Measurements from ENCODE around the gene TXNDC15. TPM values are rescaled to one million over a fixed set of nuclear protein-coding genes. Genes with fewer than 3 reads are reported as not detected.

TXNDC15 gene
- total and polyA plus RNA-seq, 4 donors = 29.3 to 53.1 (median 44.2) TPM

- no peak for TF ChIP-seq ATF3 (IDR thresholded peaks at IDR 0.05)
- peak; percentile 36 for TF ChIP-seq YY1 (IDR thresholded peaks at IDR 0.05)
- peak; percentile 39 for TF ChIP-seq SP1 (IDR thresholded peaks at IDR 0.05)
- TF ChIP-seq HNF4G (IDR thresholded peaks at IDR 0.05) = no peak
- TF ChIP-seq NR2F2 (IDR thresholded peaks at IDR 0.05) = no peak
- no peak for TF ChIP-seq FOXA2 (IDR thresholded peaks at IDR 0.05)
- TF ChIP-seq HNF4A (conservative IDR thresholded peaks at IDR 0.05) = no peak
Measured at GRCh38 chr5:134904610-134905245, 30.6 kb downstream of the TXNDC15 start, which contains the start of gene PCBD2 (continued).

- Histone ChIP-seq H3K4me1 (ENCODE audit: control insufficient read depth in 4 of 4, insufficient read depth in 4 of 4, low read length in 3 of 4) (peaks cover 0 to 3% (median 0%) of the 10 kb centered on the region in 4 donors), H3K9me3 (ENCODE audit: control insufficient read depth in 4 of 4, low read length in 3 of 4) (no peaks in the 10 kb centered on the region), H3K27ac (ENCODE audit: low read depth in 1 of 2, low read length in 2 of 2) (peak overlapping the region; percentile 97), H3K27me3 (ENCODE audit: control insufficient read depth in 4 of 4, insufficient read depth in 4 of 4, low read length in 3 of 4) (no peaks in the 10 kb centered on the region), H3K4me3 (ENCODE audit: low read depth in 1 of 3, low read length in 3 of 3) (peak overlapping the region; percentile 91 to 98 (median 94)), H3K9ac (ENCODE audit: low read depth in 1 of 2, low read length in 2 of 2) (peak overlapping the region; percentile 79 to 87), H3K36me3 (ENCODE audit: control insufficient read depth in 4 of 4, insufficient read depth in 3 of 4, low read depth in 1 of 4, low read length in 3 of 4) (peaks cover 0 to 6% (median 0%) of the 10 kb centered on the region in 4 donors)
- TF ChIP-seq SP1 (IDR thresholded peaks at IDR 0.05) (no peak), NR2F2 (IDR thresholded peaks at IDR 0.05) (no peak), HNF4G (IDR thresholded peaks at IDR 0.05) (no peak), EGR1 (IDR thresholded peaks at IDR 0.05; ENCODE audit: low read depth in 2 of 2) (no peak), JUND (IDR thresholded peaks at IDR 0.05) (no peak), ZBTB33 (IDR thresholded peaks at IDR 0.05) (no peak), HNF4A (conservative IDR thresholded peaks at IDR 0.05) (no peak), GABPA (IDR thresholded peaks at IDR 0.05 in 1 of 2, conservative IDR thresholded peaks at IDR 0.05 in 1 of 2) (no peak), RXRA (IDR thresholded peaks at IDR 0.05) (no peak), FOXA1 (IDR thresholded peaks at IDR 0.05) (no peak), CTCF (IDR thresholded peaks at IDR 0.05; ENCODE audit: low read depth, low read length, missing input control) (peak; percentile 72), REST (IDR thresholded peaks at IDR 0.05) (no peak), YY1 (IDR thresholded peaks at IDR 0.05) (peak; percentile 56), ATF3 (IDR thresholded peaks at IDR 0.05) (no peak), TAF1 (conservative IDR thresholded peaks at IDR 0.05) (no peak), FOXA2 (IDR thresholded peaks at IDR 0.05) (no peak), RAD21 (IDR thresholded peaks at IDR 0.05) (peak; percentile 80 to 81)
- DNase-seq (ENCODE audit: low spot score) = no peak
- under 1% methylated on average over 54 of the region's 54 CpGs for WGBS
Measured at GRCh38 chr5:134905246-134905996, 31.2 kb downstream of the TXNDC15 start.

Measured in liver (tissue), 9 donors.